IPS-20b (cell line): ENCODE measurements around the gene RPAP2.
"Not testable (repeated sequence)": the region's sequence is repeated elsewhere in the genome, so short reads cannot be mapped to it uniquely, and the experiment has no call there.

ENCODE experiments used
- H3K27ac ChIP-seq: one replicate; pipeline ENCODE4 v1.5.1; 2013; ENCODE audit warnings: low read length
- H3K27me3 ChIP-seq: 2 replicates; pipeline ENCODE4 v1.6.1; 2013; ENCODE audit warnings: mild to moderate bottlenecking, low read length, inconsistent platforms; ENCODE audit not compliant: insufficient read depth
- H3K36me3 ChIP-seq: 2 replicates; pipeline ENCODE4 v1.6.1; 2013; ENCODE audit warnings: low read depth, mild to moderate bottlenecking, inconsistent platforms, low read length, moderate library complexity; ENCODE audit not compliant: insufficient read depth
- H3K4me1 ChIP-seq: 2 replicates; pipeline ENCODE4 v1.6.1; 2013; ENCODE audit warnings: mild to moderate bottlenecking, control low read depth, inconsistent platforms, low read length, moderate library complexity; ENCODE audit not compliant: insufficient read depth
- H3K4me3 ChIP-seq: 2 replicates; pipeline ENCODE4 v1.5.1; 2013; ENCODE audit warnings: mild to moderate bottlenecking, low read length, inconsistent platforms
- H3K9ac ChIP-seq: 2 replicates; pipeline ENCODE4 v1.6.1; 2013; ENCODE audit warnings: low read depth, mild to moderate bottlenecking, inconsistent platforms, low read length, moderate library complexity
- H3K9me3 ChIP-seq: 2 replicates; pipeline ENCODE4 v1.6.1; 2013; ENCODE audit warnings: mild to moderate bottlenecking, low read depth, low read length, inconsistent platforms; ENCODE audit not compliant: insufficient read depth

The RPAP2 gene

DNA sequence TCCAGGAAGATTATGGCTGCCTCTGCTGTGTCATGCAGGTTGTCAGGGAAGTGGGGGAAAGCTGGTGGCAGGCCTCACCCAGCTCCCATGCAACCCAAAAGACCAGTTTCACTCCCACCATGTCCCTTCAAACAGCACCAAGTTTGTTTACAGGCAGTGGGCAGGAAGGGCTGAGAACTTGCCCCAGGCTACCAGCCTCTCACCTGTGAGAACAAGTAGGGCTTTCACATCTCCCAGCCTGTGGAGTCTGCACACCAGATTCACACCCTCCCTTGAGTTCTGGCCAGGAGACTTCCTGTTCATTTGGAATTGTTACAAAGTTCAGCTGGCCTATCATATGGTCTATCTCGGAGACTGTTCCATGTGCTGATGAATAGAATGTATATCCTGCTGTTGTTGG, 27.8 kb downstream of the RPAP2 start:
- peaks cover 27% of the 10 kb centered on the region for H3K9me3 ChIP-seq
- H3K9ac ChIP-seq = no peak overlapping the region
- H3K27me3 ChIP-seq = no peaks in the 10 kb centered on the region
- H3K36me3 ChIP-seq = peaks cover 61% of the 10 kb centered on the region
- no peak overlapping the region for H3K27ac ChIP-seq
- H3K4me3 ChIP-seq = no peak overlapping the region
- H3K4me1 ChIP-seq = no peaks in the 10 kb centered on the region

DNA sequence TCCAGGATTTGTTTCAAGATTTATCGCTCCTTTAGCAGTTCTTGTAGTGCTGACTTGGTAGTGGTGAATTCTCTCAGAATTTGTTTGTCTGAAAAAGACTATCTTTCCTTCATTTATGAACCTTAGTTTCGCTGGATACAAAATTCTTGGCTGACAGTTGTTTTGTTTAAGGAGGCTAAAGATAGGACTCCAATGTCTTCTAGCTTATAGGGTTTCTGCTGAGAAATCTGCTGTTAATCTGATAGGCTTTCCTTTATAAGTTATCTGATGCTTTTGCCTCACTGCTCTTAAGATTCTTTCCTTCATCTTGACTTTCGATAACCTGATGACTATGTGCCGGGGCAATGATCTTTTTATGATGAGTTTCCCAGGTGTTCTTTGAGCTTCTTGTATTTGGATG, 28.9 kb downstream of the RPAP2 start:
- no peaks in the 10 kb centered on the region for H3K27me3 ChIP-seq
- H3K36me3 ChIP-seq = peaks cover 61% of the 10 kb centered on the region
- H3K4me1 ChIP-seq = no peaks in the 10 kb centered on the region
- peaks cover 27% of the 10 kb centered on the region for H3K9me3 ChIP-seq
- no peak overlapping the region for H3K9ac ChIP-seq
- H3K4me3 ChIP-seq = no peak overlapping the region
- H3K27ac ChIP-seq = no peak overlapping the region

DNA sequence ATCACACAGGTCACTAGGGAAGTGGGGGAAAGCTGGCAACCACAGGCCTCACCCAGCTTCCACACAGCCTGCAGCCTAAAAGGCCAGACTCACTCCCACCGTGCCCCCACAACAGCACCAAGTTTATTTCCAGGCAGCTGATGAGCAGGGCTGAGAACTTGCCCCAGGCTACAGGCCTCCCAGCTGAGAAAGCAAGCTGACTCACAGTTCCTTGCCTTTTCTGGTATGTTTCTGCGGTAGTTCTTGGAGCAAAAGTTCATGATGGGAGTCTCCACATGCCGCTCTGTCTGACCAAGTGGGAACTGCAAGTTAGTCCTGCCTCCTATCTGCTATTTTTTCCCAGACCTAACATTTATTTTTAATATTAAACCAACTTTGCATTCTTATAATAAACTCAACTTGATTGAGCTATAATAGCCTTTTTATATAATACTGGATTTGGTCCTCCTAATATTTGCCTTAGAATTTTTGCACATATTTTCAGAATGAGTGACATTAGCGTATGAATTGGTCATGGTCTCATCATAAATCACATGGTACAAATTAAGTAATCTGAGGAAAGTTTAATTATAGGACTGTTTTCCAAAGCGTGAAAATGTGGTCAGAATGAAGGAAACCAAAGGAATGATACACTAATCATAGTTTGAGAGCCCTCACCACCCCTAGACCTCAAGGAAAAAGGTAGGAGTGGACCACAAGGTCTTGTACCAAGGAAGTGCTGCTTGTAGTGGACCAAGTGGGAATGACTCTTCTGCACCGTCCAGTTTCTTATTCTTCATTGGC, 30.7 kb downstream of the RPAP2 start:
- H3K36me3 ChIP-seq = peaks cover 51% of the 10 kb centered on the region

DNA sequence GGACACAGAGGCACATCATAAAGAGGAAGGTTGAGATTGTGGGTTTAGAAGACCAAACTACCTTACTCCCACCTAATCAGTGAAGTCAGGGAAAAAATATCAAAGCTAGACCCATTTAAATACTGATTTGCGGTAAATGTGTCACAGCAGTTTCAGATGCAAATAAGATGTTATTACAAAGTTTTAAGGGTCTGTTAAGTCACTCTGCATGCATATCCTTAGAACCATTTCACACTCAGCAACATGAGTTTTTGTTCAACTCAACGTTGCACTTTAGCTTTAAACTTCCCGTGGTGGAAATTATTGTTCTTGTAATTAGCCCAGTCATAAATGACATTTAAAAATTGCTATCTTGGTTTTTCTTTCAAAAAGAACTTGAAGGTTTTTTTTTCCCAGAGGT, 34.8 kb downstream of the RPAP2 start:
- Histone ChIP-seq H3K36me3 (peaks cover 33% of the 10 kb centered on the region; the same call in 1 of the 2 replicates), H3K4me3 (no peak overlapping the region), H3K9me3 (no peaks in the 10 kb centered on the region), H3K27ac (no peak overlapping the region), H3K27me3 (no peaks in the 10 kb centered on the region), H3K9ac (no peak overlapping the region), H3K4me1 (no peaks in the 10 kb centered on the region)

More for the DNA sequence above, 30.7 kb downstream of the RPAP2 start:
- Histone ChIP-seq H3K9me3 (peaks cover 27% of the 10 kb centered on the region), H3K27me3 (no peaks in the 10 kb centered on the region), H3K4me3 (no peak overlapping the region), H3K4me1 (no peaks in the 10 kb centered on the region), H3K9ac (no peak overlapping the region), H3K27ac (no peak overlapping the region)

DNA sequence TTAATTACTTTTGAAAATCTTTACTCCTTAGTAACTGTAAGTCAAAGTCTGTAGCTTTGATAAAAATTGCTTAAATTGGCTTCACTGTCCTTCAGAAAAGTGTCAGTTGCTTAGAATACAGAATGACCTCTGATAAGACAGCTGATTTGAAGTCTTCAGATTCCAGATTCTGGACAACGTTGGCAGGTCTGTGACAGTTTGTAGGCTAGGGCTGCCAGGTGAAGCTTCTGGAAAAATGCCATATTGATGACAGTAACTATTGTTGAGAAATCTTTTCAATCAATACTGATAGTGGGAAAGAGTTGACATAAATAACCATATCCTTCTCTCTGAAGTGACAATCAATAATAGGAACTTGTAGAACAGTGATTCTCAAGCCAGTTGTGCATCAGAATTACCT, 41.3 kb downstream of the RPAP2 start:
- peaks cover 29% of the 10 kb centered on the region for H3K36me3 ChIP-seq
- no peak overlapping the region for H3K27ac ChIP-seq
- no peak overlapping the region for H3K9ac ChIP-seq
- H3K4me1 ChIP-seq = no peaks in the 10 kb centered on the region
- H3K4me3 ChIP-seq = no peak overlapping the region
- H3K27me3 ChIP-seq = no peaks in the 10 kb centered on the region
- no peaks in the 10 kb centered on the region for H3K9me3 ChIP-seq

DNA sequence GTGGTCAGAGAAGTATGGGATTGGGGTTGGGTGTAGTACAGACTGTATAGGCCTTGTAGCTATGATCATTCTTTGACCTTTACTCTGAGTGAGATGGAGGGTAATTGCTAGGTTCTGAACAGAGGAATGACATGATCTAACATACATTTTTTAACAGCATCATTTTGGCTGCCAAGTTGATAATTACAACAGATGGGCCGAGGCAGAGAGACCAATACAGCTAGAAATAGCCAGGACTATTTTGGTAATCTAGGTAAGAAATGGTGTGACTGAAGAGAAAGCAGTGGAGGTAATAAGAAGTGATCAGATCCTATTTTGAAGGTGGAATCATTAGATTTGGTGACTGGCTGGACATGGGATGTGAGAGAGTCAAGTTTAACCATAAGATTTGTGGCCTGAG, 43.5 kb downstream of the RPAP2 start:
- no peak overlapping the region for H3K4me3 ChIP-seq
- no peaks in the 10 kb centered on the region for H3K27me3 ChIP-seq
- no peak overlapping the region for H3K9ac ChIP-seq
- H3K4me1 ChIP-seq = no peaks in the 10 kb centered on the region
- no peak overlapping the region for H3K27ac ChIP-seq
- no peaks in the 10 kb centered on the region for H3K9me3 ChIP-seq
- peaks cover 24% of the 10 kb centered on the region for H3K36me3 ChIP-seq

DNA sequence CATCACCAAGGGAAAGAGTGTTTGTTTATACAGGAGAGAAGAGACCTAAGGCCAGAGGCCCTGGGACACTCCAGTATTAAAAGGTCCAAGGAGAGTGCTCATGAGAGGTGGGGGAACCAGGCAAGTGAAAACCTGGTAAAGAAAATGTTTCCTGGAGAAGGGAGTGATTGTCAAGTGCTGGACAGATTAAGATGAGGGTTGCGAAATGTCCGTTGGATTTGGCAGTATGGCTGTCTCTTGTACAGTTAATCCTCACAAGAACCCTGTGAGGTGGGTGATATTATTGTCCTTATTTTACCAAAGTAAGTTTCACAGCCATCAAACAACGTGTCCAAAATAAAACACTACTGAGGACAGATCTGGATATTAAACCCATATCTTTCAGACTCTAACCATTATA, 44.2 kb downstream of the RPAP2 start:
- H3K36me3 ChIP-seq = peaks cover 27% of the 10 kb centered on the region
- H3K4me1 ChIP-seq = no peaks in the 10 kb centered on the region
- H3K9ac ChIP-seq = no peak overlapping the region
- no peaks in the 10 kb centered on the region for H3K9me3 ChIP-seq
- no peak overlapping the region for H3K27ac ChIP-seq
- no peak overlapping the region for H3K4me3 ChIP-seq
- no peaks in the 10 kb centered on the region for H3K27me3 ChIP-seq

DNA sequence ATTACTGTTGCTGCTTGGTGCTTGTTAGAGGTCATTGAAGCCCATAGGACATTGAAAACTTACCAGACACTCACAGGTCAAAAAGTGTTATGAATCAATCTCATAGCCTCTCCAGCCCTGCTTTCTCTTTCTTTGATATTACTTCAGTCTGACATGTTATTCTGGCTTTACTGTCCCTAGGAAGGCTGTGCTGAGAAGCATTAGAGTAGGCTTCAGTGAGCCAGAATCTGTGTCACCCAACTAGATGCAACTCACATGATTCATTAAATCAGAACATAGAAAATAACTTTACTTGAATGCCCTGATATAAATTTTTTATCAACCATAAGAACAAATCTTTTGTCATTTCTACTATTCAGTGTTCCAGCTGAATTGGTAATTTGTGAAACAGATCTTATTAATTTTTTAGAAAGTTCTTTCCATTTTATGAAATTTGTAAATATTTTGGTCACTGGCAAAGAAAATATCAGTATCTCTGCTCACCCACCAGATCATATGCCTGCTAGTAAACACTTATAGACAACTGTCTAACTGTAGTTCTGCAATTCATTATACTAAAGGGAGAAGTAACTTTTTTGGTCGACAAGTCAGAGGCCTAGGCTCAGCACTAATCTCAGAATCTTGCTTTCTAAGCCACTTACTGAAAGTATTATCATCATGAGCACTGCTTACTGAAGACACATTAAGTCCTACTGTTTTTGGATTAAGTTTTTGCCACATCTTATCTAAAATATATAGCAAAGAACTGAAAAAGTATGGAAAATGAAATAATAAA, 48.2 kb downstream of the RPAP2 start:
- Histone ChIP-seq H3K4me1 (no peaks in the 10 kb centered on the region), H3K36me3 (peaks cover 52% of the 10 kb centered on the region), H3K9ac (no peak overlapping the region), H3K9me3 (no peaks in the 10 kb centered on the region), H3K27ac (no peak overlapping the region), H3K4me3 (no peak overlapping the region), H3K27me3 (no peaks in the 10 kb centered on the region)

DNA sequence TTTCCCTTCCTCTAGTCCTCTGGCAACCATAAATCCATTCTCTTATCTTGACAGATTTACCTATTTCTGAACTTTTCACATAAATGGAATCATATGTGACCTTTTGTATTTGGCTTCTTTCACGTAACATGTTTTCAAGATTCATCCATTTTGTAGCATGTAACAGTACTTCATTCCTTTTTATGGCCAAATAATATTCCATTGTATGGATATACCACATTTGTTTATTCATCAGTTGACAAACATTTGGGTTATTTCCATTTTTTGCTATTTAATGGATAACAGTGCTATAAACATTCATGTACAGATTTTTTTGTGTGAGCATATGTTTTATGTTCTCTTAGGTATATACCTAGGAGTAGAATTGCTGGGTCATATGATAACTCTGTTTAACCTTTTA, 54.0 kb downstream of the RPAP2 start:
- H3K4me1 ChIP-seq = no peaks in the 10 kb centered on the region
- peaks cover 4% of the 10 kb centered on the region; the same call in 1 of the 2 replicates for H3K9me3 ChIP-seq
- no peak overlapping the region for H3K4me3 ChIP-seq
- no peaks in the 10 kb centered on the region for H3K27me3 ChIP-seq
- no peak overlapping the region for H3K27ac ChIP-seq
- H3K9ac ChIP-seq = no peak overlapping the region
- peaks cover 49% of the 10 kb centered on the region for H3K36me3 ChIP-seq

DNA sequence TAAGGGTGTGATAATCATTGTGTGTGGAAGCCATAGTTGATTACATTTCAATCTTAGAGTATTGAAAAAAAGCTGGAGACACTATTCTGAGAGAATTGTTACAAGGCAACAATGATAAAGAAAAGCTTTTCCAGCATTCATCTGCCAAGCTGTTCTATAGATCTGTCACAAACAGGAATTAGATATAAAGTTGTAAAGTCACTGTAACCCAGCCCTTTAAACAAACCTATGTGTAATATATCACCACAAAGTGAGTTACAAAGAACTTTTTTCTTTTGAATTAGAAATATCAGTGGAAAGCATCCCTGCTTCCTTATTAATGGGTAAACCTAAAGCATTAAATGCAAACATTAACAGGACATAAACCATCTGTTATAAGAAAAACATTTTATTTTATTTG, 55.4 kb downstream of the RPAP2 start:
- H3K9ac ChIP-seq = no peak overlapping the region
- no peaks in the 10 kb centered on the region for H3K4me1 ChIP-seq
- no peak overlapping the region for H3K27ac ChIP-seq
- no peak overlapping the region for H3K4me3 ChIP-seq
- H3K36me3 ChIP-seq = peaks cover 46% of the 10 kb centered on the region
- H3K9me3 ChIP-seq = peaks cover 4% of the 10 kb centered on the region; the same call in 1 of the 2 replicates
- no peaks in the 10 kb centered on the region for H3K27me3 ChIP-seq

DNA sequence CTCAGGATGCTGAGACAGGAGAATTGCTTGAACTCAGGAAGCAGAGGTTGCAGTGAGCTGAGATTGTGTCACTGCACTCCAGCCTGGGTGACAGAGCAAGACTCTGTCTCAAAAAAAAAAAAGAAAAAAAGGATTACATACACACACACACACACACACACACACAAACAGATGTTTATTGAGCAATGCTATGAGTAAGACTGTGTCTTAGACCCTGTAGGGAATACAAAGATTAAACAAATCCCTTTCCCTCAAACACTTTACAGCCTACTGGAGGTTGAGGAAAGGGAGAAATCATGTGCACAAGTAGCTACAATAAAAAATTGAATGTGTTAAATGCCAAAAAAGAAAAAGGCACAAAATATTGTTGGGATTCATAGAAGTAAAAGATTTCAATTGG, 58.1 kb downstream of the RPAP2 start:
- Histone ChIP-seq H3K9me3 (peaks cover 4% of the 10 kb centered on the region; the same call in 1 of the 2 replicates), H3K27me3 (no peaks in the 10 kb centered on the region), H3K4me3 (no peak overlapping the region), H3K27ac (no peak overlapping the region), H3K36me3 (peaks cover 28% of the 10 kb centered on the region), H3K4me1 (no peaks in the 10 kb centered on the region), H3K9ac (no peak overlapping the region)

DNA sequence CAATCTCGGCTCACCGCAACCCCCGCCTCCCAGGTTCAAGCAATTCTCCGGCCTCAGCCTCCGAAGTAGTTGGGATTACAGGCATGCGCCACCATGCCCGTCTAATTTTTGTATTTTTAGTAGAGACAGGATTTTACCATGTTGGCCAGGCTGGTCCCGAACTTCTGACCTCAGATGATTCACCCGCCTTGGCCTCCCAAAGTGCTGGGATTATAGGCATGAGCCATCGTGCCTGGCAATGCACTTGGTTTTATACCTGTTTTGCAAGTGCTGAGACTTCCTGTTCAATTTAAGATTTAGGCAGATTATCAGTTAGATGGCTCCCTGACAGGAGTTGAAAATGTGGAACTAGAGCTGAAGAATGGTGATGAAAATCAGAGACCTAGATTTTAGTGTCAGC, 60.5 kb downstream of the RPAP2 start:
- H3K9me3 ChIP-seq, H3K27me3 ChIP-seq, H3K4me3 ChIP-seq, H3K4me1 ChIP-seq, H3K9ac ChIP-seq, H3K27ac ChIP-seq: not testable (repeated sequence)
- peaks cover 11% of the 10 kb centered on the region; the same call in 1 of the 2 replicates for H3K36me3 ChIP-seq
